ENCODE results near the gene ATAT1. TPM values are rescaled to one million over a fixed set of nuclear protein-coding genes. Genes with fewer than 3 reads are reported as not detected.

ATAT1 gene
- total and polyA plus RNA-seq, 9 of the 15 experiments (the other 6 are each of a cell fraction or from before 2014, with no cell fraction given) = 0.65 to 5.8 (median 1.6) TPM

DNA sequence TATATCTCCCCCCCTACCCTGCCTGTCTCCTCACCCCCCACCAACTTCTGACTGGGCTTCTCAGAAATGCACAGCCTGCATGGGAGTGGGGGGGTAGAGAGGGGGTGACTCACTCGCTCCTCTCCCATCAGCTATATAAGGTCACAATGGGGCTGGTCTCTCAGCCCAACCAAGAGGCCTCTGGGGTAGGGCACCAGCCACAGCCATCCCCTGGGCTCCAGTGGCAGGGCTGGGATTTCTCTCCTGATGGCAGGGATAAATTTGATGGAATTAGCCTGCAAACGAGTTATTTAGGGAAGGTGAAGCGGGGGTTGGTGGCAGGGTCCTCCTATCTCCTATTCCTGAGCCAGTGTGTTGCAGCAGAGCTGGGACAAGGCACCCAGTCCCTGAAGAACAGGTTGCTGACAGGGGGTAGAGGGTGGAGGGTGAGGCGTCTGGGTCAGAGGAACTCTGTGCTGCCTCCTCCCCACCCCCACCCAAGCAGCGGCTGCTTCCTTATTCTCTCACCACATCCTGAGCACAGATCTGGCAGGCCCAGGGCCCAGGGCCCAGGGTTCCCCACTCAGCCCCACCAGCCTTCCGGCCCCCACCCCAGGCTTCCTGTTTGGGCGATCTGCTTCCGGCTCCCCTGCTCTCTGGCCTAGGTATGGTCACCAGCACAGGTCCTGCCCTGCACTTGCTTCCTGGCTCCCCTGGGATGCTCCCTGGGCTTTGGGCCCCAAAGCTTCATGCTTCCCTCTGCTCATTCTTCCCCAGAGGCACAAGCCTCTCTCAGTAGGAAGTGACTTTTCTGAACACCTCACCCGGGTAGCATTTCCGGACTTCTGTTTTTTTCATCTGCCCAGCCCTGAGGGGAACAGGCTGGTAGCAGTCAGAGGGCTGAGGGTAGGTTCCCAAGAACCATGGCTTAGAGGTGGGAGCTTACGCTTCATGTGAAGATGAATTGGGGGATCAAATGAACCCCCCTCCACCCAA lies 55.8 kb downstream of the ATAT1 start (continued):
- TF ChIP-seq ZBTB11 (CRISPR knock-in tag; IDR thresholded peaks at IDR 0.05) (peak in 1 of 3 experiments; percentile 93; a peak in 4 of 6 replicates), AFF4 (CRISPR knock-in tag; IDR thresholded peaks at IDR 0.05) (peak; percentile 58), FOXK2 (conservative IDR thresholded peaks at IDR 0.05 in 1 of 2, IDR thresholded peaks at IDR 0.05 in 1 of 2; ENCODE audit: low read depth in 2 of 2) (0 out of 4 replicates have a peak, but pooled peaks of 1 of the 2 experiments have one; percentile 8), NFATC3 (IDR thresholded peaks at IDR 0.05) (peak; percentile 83), ESRRB (CRISPR knock-in tag; IDR thresholded peaks at IDR 0.05; ENCODE audit: borderline replicate concordance) (peak; percentile 60; the same call in 1 of the 2 replicates), SP1 (CRISPR knock-in tag; IDR thresholded peaks at IDR 0.05) (peak; percentile 48; the same call in 1 of the 2 replicates), ZNF699 (CRISPR knock-in tag; IDR thresholded peaks at IDR 0.05; ENCODE audit: insufficient replicate concordance) (no peak), SAP30 (IDR thresholded peaks at IDR 0.05; ENCODE audit: borderline replicate concordance, insufficient read depth, low read depth, low read length, poor library complexity, severe bottlenecking) (no peak), HBP1 (CRISPR knock-in tag; IDR thresholded peaks at IDR 0.05) (peak; percentile 6; the same call in 1 of the 2 replicates), KAT7 (CRISPR knock-in tag; IDR thresholded peaks at IDR 0.05; ENCODE audit: borderline replicate concordance) (no peak), ESRRA (IDR thresholded peaks at IDR 0.05; ENCODE audit: borderline replicate concordance, low read depth) (peak; percentile 61; the same call in 1 of the 2 replicates), YY1 (IDR thresholded peaks at IDR 0.05; ENCODE audit: borderline replicate concordance in 1 of 3, control insufficient read depth in 1 of 3, extremely low read depth in 1 of 3, insufficient read depth in 3 of 3, insufficient read length in 1 of 3, insufficient replicate concordance in 2 of 3, low read depth in 1 of 3, low read length in 2 of 3) (peak in 2 of 3 experiments; percentile 57 to 76), TRIM24 (IDR thresholded peaks at IDR 0.05) (peak in 1 of 2 experiments; percentile 64; a peak in 1 of 4 replicates), ZFX (CRISPR knock-in tag; IDR thresholded peaks at IDR 0.05) (peak; percentile 61), FOSL1 (tag; conservative IDR thresholded peaks at IDR 0.05) (peak; percentile 99)

All from K562 (cell line).